Stomach (tissue), 9 donors: ENCODE data around the gene RAB3D. TPM values are rescaled to one million over a fixed set of nuclear protein-coding genes. Genes with fewer than 3 reads are reported as not detected.
A peak's percentile ranks its signal among the peaks of the same experiment; 100 is the strongest.

Experiments
- DNase-seq, 2 donors: peaks; one replicate each; pipeline versions ENCODE4 v3.0.0 to v3.0.0-alpha.2; 2013 to 2019
- H3K27ac ChIP-seq, 5 donors: fragments of 200-600 bp in 4 of 5; sonication (generic) in 4 of 5; one replicate each; pipeline ENCODE4 v1.5.1; 2013 to 2019; ENCODE audit warnings: mild to moderate bottlenecking in 1 of 5, moderate library complexity in 1 of 5
- H3K27me3 ChIP-seq, 3 donors: fragments of 200-600 bp; sonication (generic); one replicate each; pipeline ENCODE4 v1.5.1; 2017 to 2019; ENCODE audit warnings: mixed run types in 1 of 3
- H3K36me3 ChIP-seq, 4 donors: fragments of 200-600 bp; sonication (generic); 1 replicate in 3 of 4; 2 replicates in 1 of 4; pipeline ENCODE4 v1.5.1; 2016 to 2019
- H3K4me1 ChIP-seq, 4 donors: fragments of 200-600 bp; sonication (generic); one replicate each; pipeline ENCODE4 v1.5.1; 2016 to 2019
- H3K4me3 ChIP-seq, 4 donors: fragments of 200-600 bp; sonication (generic) in 3 of 4; one replicate each; pipeline ENCODE4 v1.5.1; 2016 to 2019; ENCODE audit warnings: mild to moderate bottlenecking in 1 of 4
- H3K9me3 ChIP-seq, 4 donors: fragments of 200-600 bp; sonication (generic); one replicate each; pipeline ENCODE4 v1.5.1; 2016 to 2019
- EP300 ChIP-seq: sonication (generic); formaldehyde crosslinking; IDR thresholded peaks from one replicate; pipeline ENCODE4 v1.6.1; 2017; ENCODE audit warnings: antibody characterized with exemption
- POLR2A ChIP-seq, 4 donors: fragments of 450-650 bp; IDR thresholded peaks; one replicate each; pipeline ENCODE4 v1.6.1; 2016; ENCODE audit warnings: antibody characterized with exemption in 4 of 4, control low read depth in 2 of 4, mild to moderate bottlenecking in 1 of 4, moderate library complexity in 1 of 4
- POLR2AphosphoS5 ChIP-seq, 3 donors: sonication (generic); formaldehyde crosslinking; IDR thresholded peaks; one replicate each; pipeline ENCODE4 v1.6.1; 2016; ENCODE audit warnings: antibody characterized with exemption in 3 of 3
- WGBS, 5 donors: extraction: QIAGEN DNeasy Blood & Tissue Kit in 3 of 5; methylation state at CpG; one replicate each; pipeline versions ENCODE4 v1.1.5 to v1.1.7; 2013 to 2018; 5-methylcytosine and 5-hydroxymethylcytosine counted together
- intact Hi-C: fragments of 100-400 bp; cut with DNase I; formaldehyde crosslinking; loops from one replicate; pipeline ENCODE4 v1.15.1; 2023; ENCODE audit warnings: low total_unique reads
- polyA plus RNA-seq, 3 donors: library from polyadenylated mRNA; stranded (reverse); fragments of 200-250 nt; gene quantifications; one replicate each; pipeline ENCODE4 v1.2.3, GENCODE V29; 2013
- total RNA-seq, 5 donors: library from RNA; depleted of rRNA; stranded (reverse); fragments of >200 nt; gene quantifications; one replicate each; pipeline versions ENCODE4 v1.1.0 to v1.2.3, GENCODE V29; 2014 to 2016
- TF ChIP-seq, protein P1 (sequence below), 7 experiments: fragments of 450-650 bp in 4 of 7; fragments of 200-600 bp in 3 of 7; sonication (generic) in 3 of 7; IDR thresholded peaks; one replicate each; pipeline ENCODE4 v1.5.1; 2016 to 2019; ENCODE audit warnings: antibody characterized with exemption in 7 of 7, control low read depth in 2 of 7, mild to moderate bottlenecking in 1 of 7
- donor health status: healthy with polysubstance abuse.
- donor health status: Bipolar disorder and iron deficiency.
- donor health status: healthy.

RAB3D gene
- total and polyA plus RNA-seq, 8 donors, result 11.6 to 63.3 (median 19.0) TPM

DNA sequence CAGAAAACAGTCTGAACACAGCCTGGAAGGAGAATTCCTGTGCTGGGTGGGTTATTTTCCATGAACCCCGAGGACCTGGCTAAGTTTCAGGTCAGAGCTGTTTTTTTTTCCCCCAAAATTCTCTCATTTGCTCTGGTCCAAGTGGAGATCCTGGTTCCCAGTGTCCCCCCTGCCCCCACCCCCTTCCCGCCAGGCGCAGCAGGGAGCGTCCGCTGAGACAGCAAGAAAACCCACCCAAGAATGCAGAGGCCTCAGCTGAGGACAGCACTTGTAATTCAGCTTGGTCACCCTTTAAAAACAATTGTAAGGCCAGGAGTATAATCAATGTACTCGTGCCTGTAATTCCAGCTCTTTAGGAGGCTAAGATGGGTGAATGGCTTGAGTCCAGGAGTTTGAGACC, 54.9 kb downstream of the RAB3D start:
- no peaks in the 10 kb centered on the region for H3K9me3 ChIP-seq
- H3K4me3 ChIP-seq, result no peak overlapping the region
- H3K36me3 ChIP-seq, result no peaks in the 10 kb centered on the region
- intact Hi-C loops, result no loop called here
- WGBS, 5 donors, result 56 to 70% (median 67%) methylated on average over 6 of the region's 6 CpGs
- no peak for DNase-seq
- no peak for TF ChIP-seq POLR2A (IDR thresholded peaks at IDR 0.05)
- TF ChIP-seq POLR2AphosphoS5 (IDR thresholded peaks at IDR 0.05), result no peak
- TF ChIP-seq, protein P1, sequence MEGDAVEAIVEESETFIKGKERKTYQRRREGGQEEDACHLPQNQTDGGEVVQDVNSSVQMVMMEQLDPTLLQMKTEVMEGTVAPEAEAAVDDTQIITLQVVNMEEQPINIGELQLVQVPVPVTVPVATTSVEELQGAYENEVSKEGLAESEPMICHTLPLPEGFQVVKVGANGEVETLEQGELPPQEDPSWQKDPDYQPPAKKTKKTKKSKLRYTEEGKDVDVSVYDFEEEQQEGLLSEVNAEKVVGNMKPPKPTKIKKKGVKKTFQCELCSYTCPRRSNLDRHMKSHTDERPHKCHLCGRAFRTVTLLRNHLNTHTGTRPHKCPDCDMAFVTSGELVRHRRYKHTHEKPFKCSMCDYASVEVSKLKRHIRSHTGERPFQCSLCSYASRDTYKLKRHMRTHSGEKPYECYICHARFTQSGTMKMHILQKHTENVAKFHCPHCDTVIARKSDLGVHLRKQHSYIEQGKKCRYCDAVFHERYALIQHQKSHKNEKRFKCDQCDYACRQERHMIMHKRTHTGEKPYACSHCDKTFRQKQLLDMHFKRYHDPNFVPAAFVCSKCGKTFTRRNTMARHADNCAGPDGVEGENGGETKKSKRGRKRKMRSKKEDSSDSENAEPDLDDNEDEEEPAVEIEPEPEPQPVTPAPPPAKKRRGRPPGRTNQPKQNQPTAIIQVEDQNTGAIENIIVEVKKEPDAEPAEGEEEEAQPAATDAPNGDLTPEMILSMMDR (IDR thresholded peaks at IDR 0.05), result no peak
- TF ChIP-seq EP300, result no peak
- peaks cover 0 to 5% (median 0%) of the 10 kb centered on the region in 4 donors for H3K4me1 ChIP-seq
- H3K27me3 ChIP-seq, result peaks cover 0 to 14% (median 0%) of the 10 kb centered on the region in 3 donors
- H3K27ac ChIP-seq, result no peak overlapping the region

DNA sequence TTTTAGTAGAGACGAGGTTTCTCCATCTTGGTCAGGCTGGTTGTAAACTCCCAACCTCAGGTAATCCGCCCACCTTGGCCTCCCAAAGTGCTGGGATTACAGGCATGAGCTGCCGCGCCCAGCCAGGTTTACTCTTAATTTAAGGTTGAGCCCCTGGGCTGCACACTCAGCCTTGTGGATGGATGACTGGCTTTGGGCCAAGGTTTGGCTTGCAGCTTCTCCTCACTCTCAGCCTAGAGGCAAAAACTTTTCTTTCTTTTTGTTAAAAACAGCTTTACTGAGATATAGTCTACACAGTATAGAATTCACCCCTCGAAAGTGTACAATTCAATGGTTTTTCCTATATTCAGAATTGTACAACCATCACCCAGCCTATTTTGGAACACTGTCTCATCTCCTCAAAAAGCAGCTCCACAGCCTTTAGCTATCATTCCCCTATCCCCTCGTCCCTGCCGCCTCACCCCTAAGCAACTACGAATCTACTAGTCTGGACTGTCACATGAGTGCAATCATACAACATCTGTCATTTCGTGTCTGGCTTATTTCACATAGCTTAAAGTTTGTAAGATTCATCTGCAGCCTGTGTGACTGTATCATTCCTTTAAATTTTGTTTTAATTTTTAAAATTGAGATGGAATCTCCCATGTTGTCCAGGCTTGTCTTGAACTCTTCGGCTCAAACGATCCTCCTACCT, 58.0 kb downstream of the RAB3D start:
- no peak overlapping the region for H3K4me3 ChIP-seq
- peaks cover 0 to 30% (median 0%) of the 10 kb centered on the region in 3 donors for H3K27me3 ChIP-seq
- H3K9me3 ChIP-seq, result no peaks in the 10 kb centered on the region
- H3K4me1 ChIP-seq, result peaks cover 0 to 12% (median 0%) of the 10 kb centered on the region in 4 donors
- TF ChIP-seq, protein P1 (IDR thresholded peaks at IDR 0.05), result no peak
- TF ChIP-seq EP300 (no peak), POLR2A (IDR thresholded peaks at IDR 0.05) (no peak), POLR2AphosphoS5 (IDR thresholded peaks at IDR 0.05) (no peak)
- no peak overlapping the region for H3K27ac ChIP-seq
- no peaks in the 10 kb centered on the region for H3K36me3 ChIP-seq
- intact Hi-C loops, result no loop called here
- DNase-seq, result peak in 1 of 2 donors; percentile 60
- 65 to 78% (median 73%) methylated on average over 11 of the region's 11 CpGs for WGBS, 5 donors

DNA sequence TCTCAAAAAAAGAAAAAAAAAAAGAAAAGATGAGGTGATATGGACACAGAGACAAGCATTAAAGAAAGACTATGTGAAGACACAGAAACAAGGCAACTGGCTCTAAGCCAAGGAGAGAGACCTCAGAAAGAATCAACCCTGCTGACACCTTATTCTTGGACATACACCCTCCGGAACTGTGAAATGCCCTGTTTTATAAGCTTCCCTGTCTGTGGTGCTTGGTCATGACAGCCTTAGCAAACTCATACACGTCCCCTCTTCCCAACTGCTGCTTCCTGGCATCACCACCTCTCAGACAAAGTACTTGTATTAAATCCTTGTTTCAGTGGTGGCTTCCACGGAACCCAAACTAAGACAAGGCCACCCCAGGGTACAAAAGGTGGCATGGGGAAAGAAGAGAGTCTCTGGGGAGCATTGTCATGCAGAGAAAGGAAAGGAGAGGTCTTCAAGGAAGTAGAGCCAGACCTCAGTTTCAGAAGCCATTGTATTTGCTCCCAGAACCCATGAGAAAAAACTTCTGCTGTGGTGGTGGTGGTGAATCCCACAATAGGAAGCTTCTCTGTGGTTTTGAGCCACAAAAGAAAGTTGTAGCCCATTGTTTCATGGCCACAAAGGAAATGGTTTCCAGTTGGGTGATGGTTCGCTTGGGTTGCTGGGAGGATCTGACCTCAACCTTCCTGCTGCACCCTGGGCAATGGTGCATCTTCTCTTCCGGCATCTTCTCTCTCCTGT, 59.8 kb downstream of the RAB3D start:
- Histone ChIP-seq H3K4me1 (peaks cover 0 to 12% (median 0%) of the 10 kb centered on the region in 4 donors), H3K4me3 (no peak overlapping the region), H3K27ac (no peak overlapping the region), H3K9me3 (no peaks in the 10 kb centered on the region), H3K36me3 (no peaks in the 10 kb centered on the region), H3K27me3 (peaks cover 0 to 30% (median 0%) of the 10 kb centered on the region in 3 donors)
- intact Hi-C loops, result no loop called here
- no peak for DNase-seq
- WGBS, 5 donors, result 69 to 86% (median 78%) methylated on average over 5 of the region's 5 CpGs
- TF ChIP-seq POLR2A (IDR thresholded peaks at IDR 0.05), result no peak
- TF ChIP-seq EP300, result no peak
- TF ChIP-seq POLR2AphosphoS5 (IDR thresholded peaks at IDR 0.05), result no peak
- TF ChIP-seq, protein P1 (IDR thresholded peaks at IDR 0.05), result no peak

DNA sequence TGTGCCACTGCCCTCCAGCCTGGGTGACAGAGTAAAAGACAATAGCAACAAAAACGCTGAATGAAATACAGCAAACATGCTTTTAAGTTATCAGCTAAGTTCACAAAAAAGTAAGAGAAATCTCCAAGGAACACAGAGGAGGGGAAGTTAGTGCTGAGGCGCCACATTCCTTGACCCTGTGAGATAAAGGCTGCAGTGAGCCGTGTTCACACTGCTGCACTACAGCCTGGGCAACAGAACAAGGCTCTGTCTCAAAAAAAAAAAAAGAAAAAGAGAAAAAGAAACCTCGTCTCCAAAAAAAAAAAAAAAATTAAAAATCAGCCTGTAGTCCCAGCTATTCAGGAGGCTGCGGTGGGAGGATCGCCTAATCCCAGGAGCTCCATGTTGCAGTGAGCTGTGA, 60.8 kb downstream of the RAB3D start:
- peak in 1 of 2 donors; percentile 63 for DNase-seq
- intact Hi-C loops, result no loop called here
- H3K27ac ChIP-seq, result no peak overlapping the region
- no peak overlapping the region for H3K4me3 ChIP-seq
- peaks cover 0 to 27% (median 0%) of the 10 kb centered on the region in 3 donors for H3K27me3 ChIP-seq
- 27 to 49% (median 36%) methylated on average over 6 of the region's 6 CpGs for WGBS, 5 donors
- no peaks in the 10 kb centered on the region for H3K36me3 ChIP-seq
- H3K4me1 ChIP-seq, result peaks cover 0 to 12% (median 0%) of the 10 kb centered on the region in 4 donors
- H3K9me3 ChIP-seq, result no peaks in the 10 kb centered on the region
- TF ChIP-seq, protein P1 (IDR thresholded peaks at IDR 0.05), result no peak
- no peak for TF ChIP-seq POLR2A (IDR thresholded peaks at IDR 0.05)
- no peak for TF ChIP-seq POLR2AphosphoS5 (IDR thresholded peaks at IDR 0.05)
- no peak for TF ChIP-seq EP300
